CD4-positive, alpha-beta T cell (primary cell): ENCODE results near the gene UBE3C. TPM values are rescaled to one million over a fixed set of nuclear protein-coding genes. Genes with fewer than 3 reads are reported as not detected.

ENCODE experiments used
- ATAC-seq: fragments of 200-7000 bp; cut with Tn5 transposase; one replicate; pipeline ENCODE4 v1.10.0; 2022; ENCODE audit warnings: mild to moderate bottlenecking; ENCODE audit not compliant: poor library complexity
- CTCF ChIA-PET: fragments of 350-600 bp; sonication (Branson Sonifier 250); formaldehyde crosslinking; loops from one replicate; lab custom pipeline; 2021; ENCODE audit warnings: antibody characterized with exemption, inconsistent platforms; lab: Charles Lee
- POLR2A ChIA-PET: fragments of 350-600 bp; sonication (Branson Sonifier 250); formaldehyde crosslinking; loops from one replicate; lab custom pipeline; 2021; ENCODE audit warnings: antibody characterized with exemption, inconsistent platforms; lab: Charles Lee
- DNase-seq, 14 experiments: peaks; one replicate each; pipeline ENCODE4 v3.0.0-alpha.2; 2013 to 2020; ENCODE audit warnings: mixed read lengths in 2 of 14
- H3K27ac ChIP-seq, 2 donors: one replicate each; pipeline versions ENCODE4 v1.5.1 to v1.7.0; 2013; ENCODE audit warnings: low read length in 2 of 2, low read depth in 1 of 2, mild to moderate bottlenecking in 1 of 2
- H3K27me3 ChIP-seq, 2 experiments: 1 replicate in 1 of 2; 2 replicates in 1 of 2; pipeline versions ENCODE4 v1.6.1 to v1.7.0; 2013; ENCODE audit warnings: low read length in 2 of 2, control low read depth in 1 of 2, mild to moderate bottlenecking in 1 of 2, moderate library complexity in 1 of 2; ENCODE audit not compliant: insufficient read depth in 2 of 2, control insufficient read depth in 1 of 2
- H3K36me3 ChIP-seq: one replicate; pipeline ENCODE4 v1.6.1; 2013; ENCODE audit warnings: low read length, control low read depth; ENCODE audit not compliant: insufficient read depth
- H3K4me1 ChIP-seq: one replicate; pipeline ENCODE4 v1.6.1; 2013; ENCODE audit warnings: low read length, control low read depth; ENCODE audit not compliant: insufficient read depth
- H3K4me3 ChIP-seq: one replicate; pipeline ENCODE4 v1.5.1; 2013; ENCODE audit warnings: mild to moderate bottlenecking, low read length, moderate library complexity
- H3K9me3 ChIP-seq, 2 experiments: 1 replicate in 1 of 2; 2 replicates in 1 of 2; pipeline versions ENCODE4 v1.6.1 to v1.7.0; 2013; ENCODE audit warnings: low read length in 2 of 2, mild to moderate bottlenecking in 2 of 2, control low read depth in 1 of 2, moderate library complexity in 1 of 2; ENCODE audit not compliant: control insufficient read depth in 1 of 2, insufficient read depth in 1 of 2
- H3K27ac Mint-ChIP-seq: one replicate; pipeline ENCODE4 v1.8.0; 2020; ENCODE audit warnings: mixed read lengths
- H3K27me3 Mint-ChIP-seq: one replicate; pipeline ENCODE4 v1.8.0; 2021; ENCODE audit warnings: mixed read lengths
- H3K36me3 Mint-ChIP-seq: one replicate; pipeline ENCODE4 v1.8.0; 2021; ENCODE audit warnings: low read depth, mixed read lengths
- H3K4me1 Mint-ChIP-seq: one replicate; pipeline ENCODE4 v1.8.0; 2021; ENCODE audit warnings: low read depth, mixed read lengths
- H3K4me3 Mint-ChIP-seq: one replicate; pipeline ENCODE4 v1.8.0; 2020; ENCODE audit warnings: mild to moderate bottlenecking, mixed read lengths
- H3K9me3 Mint-ChIP-seq: one replicate; pipeline ENCODE4 v1.8.0; 2020; ENCODE audit warnings: mixed read lengths
- intact Hi-C, 2 experiments: fragments of 100-400 bp; cut with DNase I in 1 of 2; cut with micrococcal nuclease in 1 of 2; formaldehyde crosslinking; loops; one replicate each; pipeline versions ENCODE4 v1.15.1 to v1.9.0; 2023 to 2025; cut with DNase I, micrococcal nuclease
- total RNA-seq, 174 experiments: library from RNA in 2 of 174; stranded (reverse) in 2 of 174; gene quantifications; one replicate each; pipeline ENCODE4 v1.2.3 and lab custom pipeline; 2021 to 2026
- TF ChIP-seq, protein P1 (sequence below): fragments of 200-600 bp; IDR thresholded peaks from one replicate; pipeline ENCODE4 v1.8.0; 2022; ENCODE audit warnings: antibody characterized with exemption, mild to moderate bottlenecking

UBE3C gene
- total RNA-seq, 2 experiments from 2014 or later, result 30.8 to 32.3 TPM

DNA sequence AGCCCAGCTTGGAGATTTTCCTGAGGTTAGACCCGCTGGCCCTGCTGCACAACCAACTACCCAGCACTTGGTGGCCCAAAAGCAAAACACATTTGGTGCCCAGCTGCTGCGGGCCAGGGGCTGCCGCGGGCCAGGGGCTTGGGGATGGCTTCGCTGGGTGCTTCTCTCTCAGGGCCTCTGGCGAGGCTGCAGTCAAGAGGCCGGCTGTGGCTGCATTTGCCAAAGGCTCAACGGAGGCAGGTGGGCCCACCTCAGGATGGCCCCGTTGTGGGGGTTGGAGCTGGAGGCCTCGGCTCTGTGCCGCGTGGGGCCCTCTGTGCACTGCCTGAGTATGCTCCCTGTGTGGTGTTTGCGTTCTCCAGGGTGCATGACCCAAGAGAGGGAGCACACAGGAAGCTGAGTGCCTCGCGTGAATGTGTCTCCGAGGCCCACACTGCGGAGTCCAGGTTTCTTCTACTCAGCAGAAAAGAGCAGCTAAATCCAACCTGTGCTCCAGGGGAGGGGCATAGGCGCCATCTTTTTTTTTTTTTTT lies 17.5 kb upstream of the UBE3C start:
- Histone ChIP-seq H3K27ac (no peak overlapping the region), H3K9me3 (peaks cover 0 to 5% of the 10 kb centered on the region in 2 experiments), H3K27me3 (no peaks in the 10 kb centered on the region), H3K4me1 (no peaks in the 10 kb centered on the region), H3K36me3 (no peaks in the 10 kb centered on the region), H3K4me3 (no peak overlapping the region)
- no peaks in the 10 kb centered on the region for H3K27me3 Mint-ChIP-seq
- no peak overlapping the region for H3K4me3 Mint-ChIP-seq
- H3K9me3 Mint-ChIP-seq, result no peaks in the 10 kb centered on the region
- intact Hi-C loops, result no loop called here
- no peaks in the 10 kb centered on the region for H3K4me1 Mint-ChIP-seq
- no peak overlapping the region for H3K27ac Mint-ChIP-seq
- ATAC-seq, result no peak
- H3K36me3 Mint-ChIP-seq, result no peaks in the 10 kb centered on the region
- DNase-seq, result no peak
- POLR2A ChIA-PET, result no interaction called here
- CTCF ChIA-PET, result no interaction called here
- TF ChIP-seq, protein P1, sequence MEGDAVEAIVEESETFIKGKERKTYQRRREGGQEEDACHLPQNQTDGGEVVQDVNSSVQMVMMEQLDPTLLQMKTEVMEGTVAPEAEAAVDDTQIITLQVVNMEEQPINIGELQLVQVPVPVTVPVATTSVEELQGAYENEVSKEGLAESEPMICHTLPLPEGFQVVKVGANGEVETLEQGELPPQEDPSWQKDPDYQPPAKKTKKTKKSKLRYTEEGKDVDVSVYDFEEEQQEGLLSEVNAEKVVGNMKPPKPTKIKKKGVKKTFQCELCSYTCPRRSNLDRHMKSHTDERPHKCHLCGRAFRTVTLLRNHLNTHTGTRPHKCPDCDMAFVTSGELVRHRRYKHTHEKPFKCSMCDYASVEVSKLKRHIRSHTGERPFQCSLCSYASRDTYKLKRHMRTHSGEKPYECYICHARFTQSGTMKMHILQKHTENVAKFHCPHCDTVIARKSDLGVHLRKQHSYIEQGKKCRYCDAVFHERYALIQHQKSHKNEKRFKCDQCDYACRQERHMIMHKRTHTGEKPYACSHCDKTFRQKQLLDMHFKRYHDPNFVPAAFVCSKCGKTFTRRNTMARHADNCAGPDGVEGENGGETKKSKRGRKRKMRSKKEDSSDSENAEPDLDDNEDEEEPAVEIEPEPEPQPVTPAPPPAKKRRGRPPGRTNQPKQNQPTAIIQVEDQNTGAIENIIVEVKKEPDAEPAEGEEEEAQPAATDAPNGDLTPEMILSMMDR, result no peak

DNA sequence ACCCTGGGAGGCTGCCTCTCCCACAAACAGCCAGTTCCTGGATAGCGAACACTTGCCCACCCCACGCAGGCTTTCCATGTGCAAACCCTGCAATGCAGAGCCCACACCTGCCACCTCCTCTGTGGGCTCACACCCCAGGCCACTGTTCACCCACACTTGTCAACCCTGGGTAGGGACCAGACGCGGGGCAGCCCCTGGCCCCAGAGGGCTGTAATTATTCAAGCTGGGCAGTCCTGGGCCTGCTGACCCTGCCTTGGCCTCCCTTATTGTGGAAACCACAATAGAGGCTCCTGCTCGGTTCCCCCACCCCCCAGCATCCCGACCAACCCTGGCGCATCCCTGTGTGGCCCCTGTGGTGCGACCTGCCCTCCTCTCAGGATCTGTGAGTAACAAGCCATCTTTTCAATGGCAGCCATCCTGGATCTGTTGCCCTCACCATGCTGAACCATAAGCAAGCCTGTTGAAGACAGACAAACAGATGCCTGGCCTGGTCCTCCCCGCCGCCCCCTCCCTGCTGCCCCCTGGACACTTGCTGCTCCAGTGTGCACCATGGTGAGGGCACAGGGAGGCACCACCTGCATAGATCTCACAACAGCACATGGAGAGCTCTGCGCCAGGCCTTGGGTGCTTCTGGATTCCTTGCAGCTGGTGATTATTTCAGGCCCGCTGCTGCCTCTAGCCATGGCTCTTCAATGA lies 15.8 kb upstream of the UBE3C start:
- no peaks in the 10 kb centered on the region for H3K4me1 Mint-ChIP-seq
- Histone ChIP-seq H3K27me3 (no peaks in the 10 kb centered on the region), H3K4me1 (no peaks in the 10 kb centered on the region), H3K9me3 (no peaks in the 10 kb centered on the region), H3K4me3 (no peak overlapping the region), H3K27ac (no peak overlapping the region), H3K36me3 (no peaks in the 10 kb centered on the region)
- no peaks in the 10 kb centered on the region for H3K9me3 Mint-ChIP-seq
- H3K4me3 Mint-ChIP-seq, result no peak overlapping the region
- ATAC-seq (no peak), DNase-seq (no peak)
- intact Hi-C loops, result no loop called here
- CTCF ChIA-PET, result no interaction called here
- no peak overlapping the region for H3K27ac Mint-ChIP-seq
- TF ChIP-seq, protein P1, result no peak
- H3K36me3 Mint-ChIP-seq, result no peaks in the 10 kb centered on the region
- POLR2A ChIA-PET, result no interaction called here
- no peaks in the 10 kb centered on the region for H3K27me3 Mint-ChIP-seq

- H3K27me3 ChIP-seq, result peaks cover 0 to 4% of the 10 kb centered on the region in 2 experiments
- H3K9me3 Mint-ChIP-seq, result no peaks in the 10 kb centered on the region
- no peaks in the 10 kb centered on the region for H3K4me1 ChIP-seq
- no peaks in the 10 kb centered on the region for H3K9me3 ChIP-seq
- intact Hi-C loops, result no loop called here
- peaks cover 11% of the 10 kb centered on the region for H3K27me3 Mint-ChIP-seq
- ChIA-PET POLR2A (no interaction called here), CTCF (no interaction called here)
- H3K27ac ChIP-seq, result no peak overlapping the region
- H3K36me3 ChIP-seq, result no peaks in the 10 kb centered on the region
- DNase-seq (no peak), ATAC-seq (no peak)
- no peak overlapping the region for H3K4me3 ChIP-seq
- H3K4me3 Mint-ChIP-seq, result no peak overlapping the region
- TF ChIP-seq, protein P1, result no peak
- no peaks in the 10 kb centered on the region for H3K4me1 Mint-ChIP-seq
- H3K27ac Mint-ChIP-seq, result no peak overlapping the region
- H3K36me3 Mint-ChIP-seq, result no peaks in the 10 kb centered on the region
Measured at GRCh38 chr7:157124690-157125089, 14.0 kb upstream of the UBE3C start.
